OCI-LY3 (cell line): ENCODE results near the gene EFNA3.

Experiments used
- H2AFZ ChIP-seq: fragments of 200-600, 300-600 bp; shearing (Covaris generic); 2 replicates; pipeline ENCODE4 v1.6.0; 2014; ENCODE audit warnings: antibody characterized with exemption, low read depth, low read length
- H3K27ac ChIP-seq: fragments of 200-600, 300-600 bp; sonication (generic); 2 replicates; pipeline ENCODE4 v1.5.1; 2014; ENCODE audit warnings: mild to moderate bottlenecking, low read length, moderate library complexity, mixed read lengths
- H3K27me3 ChIP-seq: fragments of 200-600, 300-600 bp; sonication (generic); 2 replicates; pipeline ENCODE4 v1.6.1; 2014; ENCODE audit warnings: low read depth, low read length, mixed read lengths
- H3K36me3 ChIP-seq: fragments of 200-600, 300-600 bp; sonication (generic); replicated peaks from 2 replicates; pipeline ENCODE3; 2014; ENCODE audit warnings: low read depth, low read length, mixed read lengths
- H3K4me1 ChIP-seq: fragments of 300-600, 200-600 bp; sonication (generic); 2 replicates; pipeline ENCODE4 v1.6.1; 2014; ENCODE audit warnings: low read length, mixed read lengths
- H3K4me2 ChIP-seq: fragments of 200-600, 300-600 bp; sonication (generic); 2 replicates; pipeline ENCODE4 v1.6.1; 2014; ENCODE audit warnings: low read length, mixed read lengths
- H3K4me3 ChIP-seq: fragments of 300-600, 200-600 bp; sonication (generic); 2 replicates; pipeline ENCODE4 v1.5.1; 2014; ENCODE audit warnings: antibody characterized with exemption, mild to moderate bottlenecking, low read length, moderate library complexity
- H3K79me2 ChIP-seq: fragments of 300-600, 200-600 bp; shearing (Covaris generic); 2 replicates; pipeline ENCODE4 v1.6.1; 2014; ENCODE audit warnings: mild to moderate bottlenecking, low read length, mixed read lengths
- H3K9ac ChIP-seq: fragments of 300-600, 200-600 bp; shearing (Covaris generic); 2 replicates; pipeline ENCODE4 v1.6.0; 2014; ENCODE audit warnings: mild to moderate bottlenecking, low read length, moderate library complexity
- H3K9me3 ChIP-seq: fragments of 200-600, 300-600 bp; shearing (Covaris generic); 2 replicates; pipeline ENCODE4 v1.6.1; 2014; ENCODE audit warnings: low read length, mixed read lengths; ENCODE audit not compliant: insufficient read depth
- H4K20me1 ChIP-seq: fragments of 200-600, 300-600 bp; sonication (generic); 2 replicates; pipeline ENCODE4 v1.6.1; 2016; ENCODE audit warnings: low read length, mixed read lengths; ENCODE audit not compliant: insufficient read depth
- CTCF ChIP-seq: fragments of 200-600, 300-600 bp; sonication (generic); IDR thresholded peaks from 2 replicates; pipeline ENCODE4 v1.5.1; 2014; ENCODE audit warnings: antibody characterized with exemption, low read length, low read depth
- EZH2phosphoT487 ChIP-seq: fragments of 200-600 bp; shearing (Covaris generic); IDR thresholded peaks from 2 replicates; pipeline ENCODE4 v1.6.1; 2018; ENCODE audit warnings: antibody characterized with exemption, mixed run types, low read depth

The EFNA3 gene

GRCh38 chr1:155037043-155037442 is 41.6 kb upstream of the EFNA3 start:
- Histone ChIP-seq H3K27me3 (peaks cover 29% of the 10 kb centered on the region), H3K4me1 (no peaks in the 10 kb centered on the region), H3K4me2 (no peak overlapping the region), H3K4me3 (no peak overlapping the region), H3K36me3 (no peaks in the 10 kb centered on the region), H2AFZ (no peak overlapping the region), H3K27ac (no peak overlapping the region), H4K20me1 (no peaks in the 10 kb centered on the region), H3K9me3 (no peaks in the 10 kb centered on the region), H3K9ac (no peak overlapping the region), H3K79me2 (no peaks in the 10 kb centered on the region)
- TF ChIP-seq EZH2phosphoT487 (no peak), CTCF (no peak)

- peaks cover 29% of the 10 kb centered on the region for H3K27me3 ChIP-seq
- no peaks in the 10 kb centered on the region for H3K36me3 ChIP-seq
- no peaks in the 10 kb centered on the region for H3K9me3 ChIP-seq
- H3K9ac ChIP-seq, result no peak overlapping the region
- no peak overlapping the region for H3K4me2 ChIP-seq
- H4K20me1 ChIP-seq, result no peaks in the 10 kb centered on the region
- no peak overlapping the region for H3K4me3 ChIP-seq
- H3K27ac ChIP-seq, result no peak overlapping the region
- H3K4me1 ChIP-seq, result no peaks in the 10 kb centered on the region
- TF ChIP-seq CTCF (no peak), EZH2phosphoT487 (no peak)
- no peaks in the 10 kb centered on the region for H3K79me2 ChIP-seq
- no peak overlapping the region for H2AFZ ChIP-seq
Observed at GRCh38 chr1:155037851-155038441, 40.7 kb upstream of the EFNA3 start.

GRCh38 chr1:155038602-155039307 is 39.9 kb upstream of the EFNA3 start:
- Histone ChIP-seq H3K4me1 (no peaks in the 10 kb centered on the region), H3K36me3 (no peaks in the 10 kb centered on the region), H3K4me2 (no peak overlapping the region), H3K27me3 (peaks cover 29% of the 10 kb centered on the region), H4K20me1 (no peaks in the 10 kb centered on the region), H3K9me3 (no peaks in the 10 kb centered on the region), H3K9ac (no peak overlapping the region), H3K79me2 (no peaks in the 10 kb centered on the region), H2AFZ (no peak overlapping the region), H3K4me3 (no peak overlapping the region), H3K27ac (no peak overlapping the region)
- TF ChIP-seq EZH2phosphoT487 (no peak), CTCF (no peak)

GRCh38 chr1:155039308-155039669 is 39.3 kb upstream of the EFNA3 start:
- TF ChIP-seq CTCF, result no peak
- no peak for TF ChIP-seq EZH2phosphoT487
- no peaks in the 10 kb centered on the region for H3K9me3 ChIP-seq
- no peaks in the 10 kb centered on the region for H3K36me3 ChIP-seq
- no peak overlapping the region for H2AFZ ChIP-seq
- H3K79me2 ChIP-seq, result no peaks in the 10 kb centered on the region
- no peaks in the 10 kb centered on the region for H3K4me1 ChIP-seq
- H3K27ac ChIP-seq, result no peak overlapping the region
- peaks cover 28% of the 10 kb centered on the region for H3K27me3 ChIP-seq
- H4K20me1 ChIP-seq, result no peaks in the 10 kb centered on the region
- H3K9ac ChIP-seq, result no peak overlapping the region
- no peak overlapping the region for H3K4me3 ChIP-seq
- no peak overlapping the region for H3K4me2 ChIP-seq
